Effector memory CD4-positive, alpha-beta T cell (primary cell): ENCODE data around the gene RBM39.
"Not testable (repeated sequence)": the region's sequence is repeated elsewhere in the genome, so short reads cannot be mapped to it uniquely, and the experiment has no call there.

Experiments
- DNase-seq, 3 donors: peaks; one replicate each; pipeline ENCODE4 v3.0.0-alpha.2; 2020
- H3K27ac ChIP-seq: 2 replicates; pipeline ENCODE4 v1.7.0; 2013; ENCODE audit warnings: mild to moderate bottlenecking, low read length, moderate library complexity; ENCODE audit not compliant: insufficient read depth, poor library complexity, severe bottlenecking
- H3K27me3 ChIP-seq: replicated peaks from 2 replicates; pipeline ENCODE4 v1.7.0; 2013; ENCODE audit warnings: mild to moderate bottlenecking, low read length; ENCODE audit not compliant: insufficient read depth, control insufficient read depth, poor library complexity, severe bottlenecking
- H3K36me3 ChIP-seq: 2 replicates; pipeline ENCODE4 v1.7.0; 2013; ENCODE audit warnings: mild to moderate bottlenecking, low read length, moderate library complexity; ENCODE audit not compliant: control insufficient read depth, insufficient read depth
- H3K4me1 ChIP-seq: 2 replicates; pipeline ENCODE4 v1.7.0; 2013; ENCODE audit warnings: low read length, mild to moderate bottlenecking; ENCODE audit not compliant: control insufficient read depth, insufficient read depth, poor library complexity, severe bottlenecking
- H3K4me3 ChIP-seq: 2 replicates; pipeline ENCODE4 v1.7.0; 2013; ENCODE audit warnings: low read length, low read depth, mild to moderate bottlenecking; ENCODE audit not compliant: insufficient read depth, poor library complexity, severe bottlenecking
- H3K9me3 ChIP-seq: 2 replicates; pipeline ENCODE4 v1.7.0; 2013; ENCODE audit warnings: mild to moderate bottlenecking, low read length, moderate library complexity; ENCODE audit not compliant: control insufficient read depth

The RBM39 gene

DNA sequence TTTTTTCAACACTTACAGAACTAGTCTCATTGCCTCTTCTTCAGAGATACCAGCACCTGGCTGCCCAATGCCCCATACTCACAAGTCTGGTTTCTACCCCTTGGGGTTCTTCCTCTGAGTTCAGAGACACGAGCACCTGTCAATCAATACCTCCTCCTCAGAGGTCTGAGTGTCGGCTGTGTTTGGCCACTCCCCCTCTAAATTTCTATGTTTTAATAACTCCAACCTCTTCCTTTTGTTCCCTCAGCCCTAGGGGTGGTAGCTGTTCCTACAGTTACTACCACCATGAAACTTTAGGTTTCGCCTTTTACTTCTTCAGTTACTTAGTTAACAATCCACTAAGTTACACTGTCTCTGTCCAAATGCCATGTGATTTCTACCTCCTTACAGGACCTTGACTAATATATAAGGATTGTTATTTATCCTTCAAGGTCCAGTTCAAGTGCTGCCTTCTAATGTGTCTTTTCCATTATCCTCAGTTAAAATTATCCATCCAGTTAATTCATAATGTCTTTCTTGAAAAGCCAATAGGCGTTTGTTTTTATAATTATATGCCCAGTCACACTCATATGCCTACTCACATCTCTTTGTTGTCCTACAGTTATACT lies 15.1 kb upstream of the RBM39 start:
- no peak overlapping the region for H3K27ac ChIP-seq
- no peak for DNase-seq
- H3K27me3 ChIP-seq: no peaks in the 10 kb centered on the region
- no peaks in the 10 kb centered on the region for H3K4me1 ChIP-seq
- no peak overlapping the region for H3K4me3 ChIP-seq
- no peaks in the 10 kb centered on the region for H3K9me3 ChIP-seq
- no peaks in the 10 kb centered on the region for H3K36me3 ChIP-seq

- Histone ChIP-seq H3K4me1 (no peaks in the 10 kb centered on the region), H3K36me3 (no peaks in the 10 kb centered on the region), H3K27me3 (no peaks in the 10 kb centered on the region), H3K27ac (no peak overlapping the region), H3K4me3 (no peak overlapping the region), H3K9me3 (no peaks in the 10 kb centered on the region)
- no peak for DNase-seq
These were observed 14.3 kb upstream of the RBM39 start for GRCh38 chr20:35756404-35756803.

GRCh38 chr20:35750611-35751010 lies 8.6 kb upstream of the RBM39 start:
- DNase-seq: no peak
- no peaks in the 10 kb centered on the region for H3K36me3 ChIP-seq
- no peak overlapping the region for H3K27ac ChIP-seq
- H3K27me3 ChIP-seq: no peaks in the 10 kb centered on the region
- H3K4me3 ChIP-seq: no peak overlapping the region
- no peaks in the 10 kb centered on the region for H3K4me1 ChIP-seq
- H3K9me3 ChIP-seq: no peaks in the 10 kb centered on the region

- Histone ChIP-seq H3K4me1 (peaks cover 17% of the 10 kb centered on the region), H3K4me3 (peak overlapping the region; percentile 61), H3K36me3 (peaks cover 17% of the 10 kb centered on the region), H3K27ac (peak overlapping the region; percentile 98)
- H3K27me3 ChIP-seq, DNase-seq, H3K9me3 ChIP-seq: not testable (repeated sequence)
These were observed 2.4 kb upstream of the RBM39 start for GRCh38 chr20:35744492-35744841.

- H3K9me3 ChIP-seq: no peaks in the 10 kb centered on the region
- H3K4me3 ChIP-seq: peak overlapping the region; percentile 61
- H3K4me1 ChIP-seq: peaks cover 20% of the 10 kb centered on the region
- DNase-seq: no peak
- H3K27ac ChIP-seq: peak overlapping the region; percentile 98
- no peaks in the 10 kb centered on the region for H3K27me3 ChIP-seq
- H3K36me3 ChIP-seq: peaks cover 22% of the 10 kb centered on the region
These were observed 1.8 kb upstream of the RBM39 start for GRCh38 chr20:35743693-35744491.

GRCh38 chr20:35742741-35743523 lies 872 bp upstream of the RBM39 start:
- Histone ChIP-seq H3K4me3 (peak overlapping the region; percentile 61), H3K9me3 (no peaks in the 10 kb centered on the region), H3K27me3 (no peaks in the 10 kb centered on the region), H3K36me3 (peaks cover 31% of the 10 kb centered on the region), H3K27ac (peak overlapping the region; percentile 98), H3K4me1 (peaks cover 30% of the 10 kb centered on the region)
- no peak for DNase-seq

DNA sequence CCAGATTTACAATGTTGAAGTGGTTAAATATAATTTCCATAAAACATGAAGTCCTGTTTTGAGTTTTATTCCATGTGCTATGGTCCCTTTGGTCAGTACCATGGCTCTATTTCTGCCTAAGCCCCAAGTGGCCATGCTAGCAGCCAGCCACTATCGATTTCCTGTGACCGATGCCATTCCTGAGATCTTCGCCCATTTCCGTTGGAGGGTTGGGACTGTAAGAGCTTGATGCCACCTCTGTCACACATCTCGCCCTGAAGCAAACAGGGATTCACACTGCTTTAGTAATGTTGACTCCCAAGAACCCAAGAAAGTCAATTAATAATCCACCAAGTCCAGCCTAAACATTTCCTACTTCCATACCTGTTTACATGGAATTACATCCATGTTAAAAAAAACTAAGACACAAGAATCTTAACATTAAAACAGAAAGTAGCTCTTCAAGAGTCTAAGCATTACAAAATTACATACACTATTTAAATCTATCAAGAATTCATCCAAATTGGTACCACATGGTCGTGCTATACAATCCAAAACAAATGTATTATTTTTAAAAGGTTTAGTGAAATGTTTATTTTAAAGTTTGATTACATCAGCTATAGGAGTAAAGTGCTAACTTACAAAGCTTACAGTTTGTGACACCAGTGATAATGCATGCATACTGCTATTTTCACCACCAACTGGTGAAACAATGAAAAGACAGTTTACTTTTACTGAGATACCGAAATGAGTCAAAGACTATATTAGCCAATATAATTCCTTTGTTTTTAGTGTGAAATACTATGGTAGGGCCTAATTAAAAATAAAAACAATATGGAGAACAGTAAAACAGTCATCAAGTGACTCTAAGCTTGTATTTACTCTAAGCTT lies 2.5 kb downstream of the RBM39 start:
- no peaks in the 10 kb centered on the region for H3K27me3 ChIP-seq
- no peaks in the 10 kb centered on the region for H3K9me3 ChIP-seq
- DNase-seq: no peak
- H3K4me1 ChIP-seq: peaks cover 43% of the 10 kb centered on the region
- H3K36me3 ChIP-seq: peaks cover 64% of the 10 kb centered on the region
- H3K4me3 ChIP-seq: peak overlapping the region; percentile 95
- peak overlapping the region; percentile 100 for H3K27ac ChIP-seq

DNA sequence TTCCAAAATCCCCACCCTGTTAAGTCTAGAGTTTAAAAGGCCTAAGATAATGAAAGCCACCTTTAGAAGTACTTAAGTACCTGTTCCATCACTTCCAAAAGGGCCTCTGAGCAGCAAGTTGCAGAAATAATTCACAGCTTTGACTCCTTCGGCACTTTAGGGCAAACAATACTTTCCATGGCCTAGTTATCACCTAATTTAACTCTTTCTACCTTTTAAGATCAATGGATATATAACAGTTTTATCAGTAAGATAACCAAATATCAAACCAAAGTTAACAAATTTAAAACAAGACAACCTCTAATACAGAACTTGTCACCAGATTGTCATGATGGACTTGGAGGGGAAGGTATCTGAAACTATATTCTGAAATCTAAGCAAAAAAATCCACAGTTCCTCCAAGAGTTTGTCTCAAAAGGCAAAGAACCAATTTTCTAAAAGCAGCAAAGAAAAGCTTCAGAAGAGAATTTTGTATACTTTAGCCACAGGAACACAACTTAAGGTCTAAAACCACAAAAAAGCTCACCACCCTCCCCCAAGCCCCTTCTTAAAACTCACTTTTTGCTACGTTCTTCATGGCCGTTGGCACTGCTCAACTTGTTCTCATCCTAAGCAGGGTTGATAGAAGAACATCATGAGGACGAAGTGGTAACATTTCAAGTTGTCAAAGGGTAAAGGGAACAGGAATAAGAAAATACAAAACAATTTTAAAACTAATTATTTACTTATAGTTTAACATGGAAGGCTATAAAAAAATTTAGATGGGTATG lies 3.5 kb downstream of the RBM39 start:
- H3K4me3 ChIP-seq: peak overlapping the region; percentile 21
- no peak for DNase-seq
- peak overlapping the region; percentile 100 for H3K27ac ChIP-seq
- peaks cover 73% of the 10 kb centered on the region for H3K36me3 ChIP-seq
- peaks cover 36% of the 10 kb centered on the region for H3K4me1 ChIP-seq
- no peaks in the 10 kb centered on the region for H3K27me3 ChIP-seq
- H3K9me3 ChIP-seq: no peaks in the 10 kb centered on the region

- H3K4me1 ChIP-seq: peaks cover 33% of the 10 kb centered on the region
- H3K27me3 ChIP-seq: no peaks in the 10 kb centered on the region
- H3K9me3 ChIP-seq: no peaks in the 10 kb centered on the region
- H3K4me3 ChIP-seq: no peak overlapping the region
- peak overlapping the region; percentile 100 for H3K27ac ChIP-seq
- no peak for DNase-seq
- H3K36me3 ChIP-seq: peaks cover 80% of the 10 kb centered on the region
These were observed 4.2 kb downstream of the RBM39 start for GRCh38 chr20:35737865-35738333.
